HCT116 (cell line): ENCODE data around the gene BRD9. TPM values are rescaled to one million over a fixed set of nuclear protein-coding genes. Genes with fewer than 3 reads are reported as not detected.

Experiments used
- ATAC-seq: fragments of 200-7000 bp; cut with Tn5 transposase; 2 replicates; pipeline ENCODE4 v1.9.1; 2020; ENCODE audit warnings: mild to moderate bottlenecking, moderate library complexity
- BruUV-seq: library from RNA; stranded (reverse); fragments of 400-500 nt; replicated peaks from 2 replicates; lab custom pipeline; 2021; lab: Mats Ljungman, UMichigan
- CTCF ChIA-PET: fragments of 300-600 bp; sonication (Branson Sonifier 250); formaldehyde crosslinking; loops from one replicate; lab custom pipeline; 2021; ENCODE audit warnings: antibody characterized with exemption; lab: Charles Lee
- POLR2A ChIA-PET: fragments of 300-600, 350-600 bp; sonication (Branson Sonifier 250); formaldehyde crosslinking; loops from one replicate; lab custom pipeline; 2021; ENCODE audit warnings: antibody characterized with exemption; lab: Charles Lee
- RAD21 ChIA-PET, 2 experiments: fragments of 300-600 bp; sonication (Branson Sonifier 250); formaldehyde crosslinking; loops; one replicate each; lab custom pipeline; 2023; ENCODE audit warnings: low total read pairs in 2 of 2; ENCODE audit not compliant: uncharacterized antibody in 2 of 2, unreplicated experiment in 2 of 2, low non-redundant PET in 1 of 2; lab: Charles Lee
- DNase-seq: peaks from one replicate; pipeline ENCODE4 v3.0.0-alpha.2; 2010; ENCODE audit warnings: low read depth, low spot score
- H2AFZ ChIP-seq: fragments of 200-600 bp; shearing (Covaris generic), sonication (generic); 2 replicates; pipeline ENCODE4 v1.6.1; 2017; ENCODE audit warnings: low read depth, mixed run types, mixed read lengths, antibody characterized with exemption, low read length; ENCODE audit not compliant: poor library complexity, severe bottlenecking
- H3K27ac ChIP-seq: 2 replicates; pipeline ENCODE4 v1.5.1; 2012; ENCODE audit warnings: low read depth, low read length
- H3K27me3 ChIP-seq: fragments of 200-600 bp; sonication (generic); 2 replicates; pipeline ENCODE4 v1.6.1; 2016; ENCODE audit warnings: mixed run types, low read length, mixed read lengths; ENCODE audit not compliant: insufficient read depth
- H3K36me3 ChIP-seq, 2 experiments: fragments of 200-500 bp in 1 of 2; fragments of 200-600 bp in 1 of 2; sonication (Bioruptor generic) in 1 of 2; sonication (generic) in 1 of 2; 2 replicates each; pipeline versions ENCODE4 v1.5.1 to v1.6.1; 2014 to 2016; ENCODE audit warnings: low read length in 2 of 2, inconsistent platforms in 1 of 2, mixed read lengths in 1 of 2, mixed run types in 1 of 2; ENCODE audit not compliant: insufficient read depth in 2 of 2, control insufficient read depth in 1 of 2
- H3K4me1 ChIP-seq, 2 experiments: fragments of 200-600 bp in 1 of 2; sonication (generic) in 1 of 2; 2 replicates each; pipeline versions ENCODE4 v1.5.1 to v1.6.1; 2012 to 2017; ENCODE audit warnings: low read length in 2 of 2, inconsistent platforms in 1 of 2, mild to moderate bottlenecking in 1 of 2, mixed read lengths in 1 of 2, mixed run types in 1 of 2, moderate library complexity in 1 of 2; ENCODE audit not compliant: insufficient read depth in 2 of 2, control insufficient read depth in 1 of 2
- H3K4me2 ChIP-seq: fragments of 200-600 bp; sonication (generic); 2 replicates; pipeline ENCODE4 v1.6.1; 2017; ENCODE audit warnings: mixed run types, low read length, mixed read lengths
- H3K4me3 ChIP-seq, 2 experiments: fragments of 200-600 bp in 1 of 2; sonication (generic) in 1 of 2; replicated peaks in 1 of 2; 2 replicates each; pipeline ENCODE4 v1.5.1; 2011 to 2016; ENCODE audit warnings: low read length in 2 of 2, control low read depth in 1 of 2, low read depth in 1 of 2, mild to moderate bottlenecking in 1 of 2, mixed read lengths in 1 of 2, mixed run types in 1 of 2
- H3K79me2 ChIP-seq: fragments of 200-600 bp; sonication (generic); 2 replicates; pipeline ENCODE4 v1.6.1; 2017; ENCODE audit warnings: mild to moderate bottlenecking, mixed run types, low read length, moderate library complexity, mixed read lengths; ENCODE audit not compliant: insufficient read depth
- H3K9ac ChIP-seq: fragments of 200-600 bp; sonication (generic); 2 replicates; pipeline ENCODE4 v1.6.1; 2016; ENCODE audit warnings: low read length, mixed read lengths
- H3K9me2 ChIP-seq: fragments of 200-600 bp; sonication (generic), shearing (Covaris generic); 2 replicates; pipeline ENCODE4 v1.6.1; 2017; ENCODE audit warnings: mixed run types, mild to moderate bottlenecking, moderate library complexity; ENCODE audit not compliant: insufficient read depth
- H3K9me3 ChIP-seq, 2 experiments: fragments of 200-500 bp in 1 of 2; fragments of 200-600 bp in 1 of 2; sonication (Bioruptor generic) in 1 of 2; sonication (generic) in 1 of 2; 2 replicates each; pipeline ENCODE4 v1.6.1; 2014 to 2017; ENCODE audit warnings: low read length in 2 of 2, mixed read lengths in 2 of 2, inconsistent platforms in 1 of 2, low read depth in 1 of 2, mild to moderate bottlenecking in 1 of 2, mixed run types in 1 of 2, moderate library complexity in 1 of 2; ENCODE audit not compliant: control insufficient read depth in 1 of 2, insufficient read depth in 1 of 2
- H4K20me1 ChIP-seq: fragments of 200-600 bp; sonication (generic), shearing (Covaris generic); 2 replicates; pipeline ENCODE4 v1.6.1; 2017; ENCODE audit warnings: mixed run types, mild to moderate bottlenecking, moderate library complexity; ENCODE audit not compliant: insufficient read depth
- CBX3 ChIP-seq: IDR thresholded peaks from 2 replicates; pipeline ENCODE4 v1.6.1; 2012; ENCODE audit warnings: low read depth
- CEBPB ChIP-seq: IDR thresholded peaks from 2 replicates; pipeline ENCODE4 v1.6.1; 2012; ENCODE audit warnings: low read depth
- EGR1 ChIP-seq: IDR thresholded peaks from 2 replicates; pipeline ENCODE4 v1.6.1; 2012; ENCODE audit warnings: low read depth
- ELF1 ChIP-seq: IDR thresholded peaks from 2 replicates; pipeline ENCODE4 v1.6.1; 2012; ENCODE audit warnings: low read depth, borderline replicate concordance
- EZH2phosphoT487 ChIP-seq: fragments of 200-600 bp; IDR thresholded peaks from 2 replicates; pipeline ENCODE4 v1.6.1; 2018; ENCODE audit warnings: antibody characterized with exemption, borderline replicate concordance
- FOSL1 ChIP-seq: IDR thresholded peaks from 2 replicates; pipeline ENCODE4 v1.6.1; 2012; ENCODE audit warnings: low read depth
- JUND ChIP-seq: IDR thresholded peaks from 2 replicates; pipeline ENCODE4 v1.6.1; 2012
- MAX ChIP-seq: IDR thresholded peaks from 2 replicates; pipeline ENCODE4 v1.6.1; 2012
- POLR2A ChIP-seq: IDR thresholded peaks from 2 replicates; pipeline ENCODE4 v1.7.0; 2011; ENCODE audit warnings: borderline replicate concordance; ENCODE audit not compliant: insufficient read depth, insufficient read length; ENCODE audit errors: extremely low read depth
- POLR2AphosphoS5 ChIP-seq: IDR thresholded peaks from 2 replicates; pipeline ENCODE4 v1.6.1; 2011; ENCODE audit warnings: mild to moderate bottlenecking, low read depth, low read length, moderate library complexity
- RAD21 ChIP-seq: IDR thresholded peaks from 2 replicates; pipeline ENCODE4 v1.6.1; 2012; ENCODE audit warnings: low read depth, mild to moderate bottlenecking
- REST ChIP-seq: IDR thresholded peaks from 2 replicates; pipeline ENCODE4 v1.6.1; 2012; ENCODE audit warnings: low read depth
- SIN3A ChIP-seq: IDR thresholded peaks from 2 replicates; pipeline ENCODE4 v1.6.1; 2012; ENCODE audit warnings: low read depth
- ZBTB33 ChIP-seq: IDR thresholded peaks from 2 replicates; pipeline ENCODE4 v1.6.1; 2011; ENCODE audit warnings: mild to moderate bottlenecking, low read length, moderate library complexity; ENCODE audit not compliant: insufficient replicate concordance; ENCODE audit errors: extremely low read depth
- ZNF274 ChIP-seq: fragments of 200-500 bp; sonication (Bioruptor generic); IDR thresholded peaks from 2 replicates; pipeline ENCODE4 v1.6.1; 2014; ENCODE audit warnings: mild to moderate bottlenecking, low read depth, low read length, inconsistent platforms
- intact Hi-C: fragments of 100-400 bp; cut with micrococcal nuclease; formaldehyde crosslinking; loops from 2 replicates; pipeline ENCODE4 v1.10.0; 2022
- total RNA-seq: library from RNA; stranded (reverse); gene quantifications from one replicate; pipeline ENCODE4 v1.2.1, GENCODE V29; 2021; ENCODE audit not compliant: unreplicated experiment

Gene BRD9
- total RNA-seq, 1 experiment from 2014 or later, result 54.6 TPM

GRCh38 chr5:937151-937924 lies 44.7 kb upstream of the BRD9 start:
- no peaks in the 10 kb centered on the region for H4K20me1 ChIP-seq
- H3K4me1 ChIP-seq, result no peaks in the 10 kb centered on the region
- BruUV-seq, result no TSS peak
- no peaks in the 10 kb centered on the region for H3K9me3 ChIP-seq
- ChIA-PET POLR2A (no interaction called here), CTCF (no interaction called here), RAD21 (no interaction called here)
- no peaks in the 10 kb centered on the region for H3K36me3 ChIP-seq
- H3K4me2 ChIP-seq, result no peak overlapping the region
- DNase-seq, result no peak
- H2AFZ ChIP-seq, result no peak overlapping the region
- no peaks in the 10 kb centered on the region for H3K79me2 ChIP-seq
- no peak overlapping the region for H3K27ac ChIP-seq
- H3K9me2 ChIP-seq, result no peaks in the 10 kb centered on the region
- ATAC-seq, result no peak
- intact Hi-C loops, result no loop called here
- H3K9ac ChIP-seq, result no peak overlapping the region
- peaks cover 15% of the 10 kb centered on the region; the same call in 1 of the 2 replicates for H3K27me3 ChIP-seq
- H3K4me3 ChIP-seq, result no peak overlapping the region
- TF ChIP-seq ZBTB33 (no peak), CBX3 (no peak), CEBPB (no peak), FOSL1 (no peak), POLR2A (no peak), JUND (no peak), POLR2AphosphoS5 (no peak), ELF1 (no peak), EZH2phosphoT487 (no peak), ZNF274 (no peak), SIN3A (no peak), RAD21 (no peak), REST (no peak), MAX (no peak), EGR1 (no peak)
